A549 (cell line): ENCODE measurements around the gene ZNF853. TPM values are rescaled to one million over a fixed set of nuclear protein-coding genes. Genes with fewer than 3 reads are reported as not detected.

Experiments used
- ATAC-seq, 2 experiments: fragments of 200-7000 bp in 1 of 2; fragments of >200 bp in 1 of 2; cut with Nextera tagmentation in 1 of 2; cut with Tn5 transposase in 1 of 2; 3 replicates each; pipeline versions ENCODE4 v1.8.0 to v1.9.1; 2018 to 2020; ENCODE audit warnings: mild to moderate bottlenecking in 1 of 2, moderate library complexity in 1 of 2
- CTCF ChIA-PET: fragments of 300-600 bp; sonication (Branson Sonifier 250); formaldehyde crosslinking; extraction: SDS; loops from one replicate; lab custom pipeline; 2021; ENCODE audit warnings: antibody characterized with exemption, inconsistent platforms; lab: Yijun Ruan, JAX
- POLR2A ChIA-PET: fragments of 350-600 bp; formaldehyde crosslinking; extraction: SDS; loops from one replicate; lab custom pipeline; 2021; ENCODE audit warnings: antibody characterized with exemption, inconsistent platforms; lab: Yijun Ruan, JAX
- DNase-seq, 2 experiments: peaks; one replicate each; pipeline versions ENCODE4 v3.0.0 to v3.0.0-alpha.2; 2011 to 2016; ENCODE audit warnings: low read depth in 1 of 2, low spot score in 1 of 2
- FAIRE-seq: peaks from 2 replicates; lab custom pipeline; 2011; peaks lifted over from hg19 to GRCh38; lab: Jason Lieb, UNC
- H3K27ac ChIP-seq, 2 experiments: fragments of >200 bp; sonication (Bioruptor Twin); formaldehyde crosslinking; 3 replicates each; pipeline ENCODE4 v1.5.1; 2016 to 2017
- H3K4me1 ChIP-seq: fragments of >200 bp; sonication (Bioruptor Twin); formaldehyde crosslinking; 3 replicates; pipeline ENCODE4 v1.6.1; 2016
- H3K4me2 ChIP-seq: fragments of >200 bp; sonication (Bioruptor Twin); formaldehyde crosslinking; 3 replicates; pipeline ENCODE4 v1.6.1; 2016
- H3K4me3 ChIP-seq: fragments of >200 bp; sonication (Bioruptor Twin); formaldehyde crosslinking; 3 replicates; pipeline ENCODE4 v1.5.1; 2016
- H3K9me3 ChIP-seq: fragments of >200 bp; sonication (Bioruptor Twin); formaldehyde crosslinking; 3 replicates; pipeline ENCODE4 v1.6.1; 2016
- ATOH8 ChIP-seq: fragments of 250-450 bp; sonication (Bioruptor Pico); IDR thresholded peaks from 2 replicates; pipeline ENCODE4 v1.5.0; 2020; ENCODE audit warnings: low read depth, mild to moderate bottlenecking, moderate library complexity
- BCL3 ChIP-seq: fragments of >200 bp; sonication (Bioruptor Twin); formaldehyde crosslinking; IDR thresholded peaks from 3 replicates; pipeline ENCODE4 v1.6.1; 2016
- CEBPB ChIP-seq, 2 experiments: fragments of >200 bp in 1 of 2; sonication (Bioruptor Twin) in 1 of 2; formaldehyde crosslinking in 1 of 2; IDR thresholded peaks; 2 replicates each; pipeline ENCODE4 v1.6.1; 2012 to 2016
- CHD2 ChIP-seq: fragments of 150-350 bp; IDR thresholded peaks from 2 replicates; pipeline ENCODE4 v1.6.1; 2014; ENCODE audit warnings: low read length; ENCODE audit not compliant: partially characterized antibody
- FOSB ChIP-seq: fragments of 250-450 bp; sonication (Bioruptor Pico); IDR thresholded peaks from 2 replicates; pipeline ENCODE4 v1.5.0; 2020; ENCODE audit warnings: mild to moderate bottlenecking, moderate library complexity
- FOSL2 ChIP-seq, 2 experiments: fragments of 450-650 bp in 1 of 2; fragments of >200 bp in 1 of 2; sonication (Bioruptor Twin) in 1 of 2; formaldehyde crosslinking; IDR thresholded peaks; 2 replicates each; pipeline versions ENCODE4 v1.5.0 to v1.6.1; 2016 to 2020; ENCODE audit warnings: mild to moderate bottlenecking in 1 of 2, moderate library complexity in 1 of 2
- HEYL ChIP-seq: fragments of 250-450 bp; sonication (Bioruptor Pico); IDR thresholded peaks from 2 replicates; pipeline ENCODE4 v1.8.0; 2021; ENCODE audit warnings: mild to moderate bottlenecking, moderate library complexity
- HOXB13 ChIP-seq: fragments of 250-450 bp; sonication (Bioruptor Pico); IDR thresholded peaks from 2 replicates; pipeline ENCODE4 v1.5.0; 2020; ENCODE audit warnings: low read depth, mild to moderate bottlenecking, moderate library complexity
- JUN ChIP-seq, 2 experiments: fragments of >200 bp; sonication (Bioruptor Twin); formaldehyde crosslinking; IDR thresholded peaks; 2 replicates in 1 of 2; 3 replicates in 1 of 2; pipeline ENCODE4 v1.6.1; 2016 to 2017
- JUNB ChIP-seq: fragments of >200 bp; sonication (Bioruptor Twin); formaldehyde crosslinking; IDR thresholded peaks from 2 replicates; pipeline ENCODE4 v1.6.1; 2016
- KDM1A ChIP-seq: fragments of 200-600 bp; sonication (generic); IDR thresholded peaks from 2 replicates; pipeline ENCODE4 v1.6.1; 2016; ENCODE audit warnings: low read depth, mild to moderate bottlenecking
- KDM5A ChIP-seq: fragments of 200-600 bp; sonication (generic); IDR thresholded peaks from 2 replicates; pipeline ENCODE4 v1.6.1; 2016; ENCODE audit warnings: antibody characterized with exemption, mild to moderate bottlenecking
- MAFK ChIP-seq: fragments of 450-650 bp; IDR thresholded peaks from 2 replicates; pipeline ENCODE4 v1.6.1; 2014; ENCODE audit not compliant: partially characterized antibody
- MAZ ChIP-seq: fragments of 150-350 bp; IDR thresholded peaks from 2 replicates; pipeline ENCODE4 v1.6.1; 2014; ENCODE audit warnings: antibody characterized with exemption, low read depth, low read length, borderline replicate concordance
- MYC ChIP-seq: IDR thresholded peaks from 2 replicates; pipeline ENCODE4 v1.6.1; 2012; ENCODE audit warnings: mild to moderate bottlenecking, inconsistent platforms, low read length, improper control_type of control experiment, borderline replicate concordance
- RARB ChIP-seq: fragments of 250-450 bp; sonication (Bioruptor Pico); IDR thresholded peaks from 2 replicates; pipeline ENCODE4 v1.8.0; 2021; ENCODE audit warnings: mild to moderate bottlenecking, moderate library complexity
- RFX5 ChIP-seq: fragments of 450-650 bp; IDR thresholded peaks from 2 replicates; pipeline ENCODE4 v1.7.1; 2014; ENCODE audit warnings: antibody characterized with exemption, mild to moderate bottlenecking, moderate library complexity
- RNF2 ChIP-seq: fragments of 200-600 bp; sonication (generic); IDR thresholded peaks from 2 replicates; pipeline ENCODE4 v1.6.1; 2016; ENCODE audit warnings: low read depth, mild to moderate bottlenecking, antibody characterized with exemption, moderate library complexity, borderline replicate concordance
- TFCP2L1 ChIP-seq: fragments of 250-450 bp; sonication (Bioruptor Pico); IDR thresholded peaks from 2 replicates; pipeline ENCODE4 v1.5.0; 2021; ENCODE audit warnings: mild to moderate bottlenecking
- ZC3H11A ChIP-seq: fragments of 450-650 bp; IDR thresholded peaks from 2 replicates; pipeline ENCODE4 v1.6.1; 2014; ENCODE audit warnings: antibody characterized with exemption, mild to moderate bottlenecking
- WGBS: methylation state at CpG from one replicate; pipeline ENCODE4 v1.1.6; 2017; ENCODE audit errors: missing lambda C conversion rate; 5-methylcytosine and 5-hydroxymethylcytosine counted together
- polyA plus RNA-seq, 4 experiments: library from polyadenylated mRNA; depleted of rRNA in 3 of 4; stranded (reverse); fragments of >200 nt; fragmentation: RNase III in 1 of 4; extraction: RNeasy Plus Mini Kit Qiagen cat#74134 plus additional on column Dnase treatment in 1 of 4; gene quantifications; 2 replicates in 3 of 4; 3 replicates in 1 of 4; pipeline ENCODE4 v1.2.3, GENCODE V29; 2011 to 2017
- TF ChIP-seq, protein P1 (sequence below): fragments of >200 bp; sonication (Bioruptor Twin); formaldehyde crosslinking; IDR thresholded peaks from 3 replicates; pipeline ENCODE4 v1.5.1; 2016

The ZNF853 gene
- polyA plus RNA-seq, 2 of the 4 experiments (the other 2 are of a cell fraction): 1.8 to 2.2 TPM

- Histone ChIP-seq H3K4me3 (no peak overlapping the region), H3K4me1 (no peaks in the 10 kb centered on the region), H3K4me2 (no peak overlapping the region), H3K27ac (no peak overlapping the region), H3K9me3 (peaks cover 6% of the 10 kb centered on the region; the same call in 2 of the 3 replicates)
- ATAC-seq (no peak), FAIRE-seq (no peak), DNase-seq (no peak)
- CTCF ChIA-PET: no interaction called here
- POLR2A ChIA-PET: no interaction called here
- TF ChIP-seq KDM1A (no peak), CHD2 (no peak), MAFK (no peak), RFX5 (no peak), ZC3H11A (no peak)
- 97% methylated on average over 6 of the region's 8 CpGs for WGBS
These were observed 31.7 kb downstream of the ZNF853 start for GRCh38 chr7:6647080-6647479.

DNA sequence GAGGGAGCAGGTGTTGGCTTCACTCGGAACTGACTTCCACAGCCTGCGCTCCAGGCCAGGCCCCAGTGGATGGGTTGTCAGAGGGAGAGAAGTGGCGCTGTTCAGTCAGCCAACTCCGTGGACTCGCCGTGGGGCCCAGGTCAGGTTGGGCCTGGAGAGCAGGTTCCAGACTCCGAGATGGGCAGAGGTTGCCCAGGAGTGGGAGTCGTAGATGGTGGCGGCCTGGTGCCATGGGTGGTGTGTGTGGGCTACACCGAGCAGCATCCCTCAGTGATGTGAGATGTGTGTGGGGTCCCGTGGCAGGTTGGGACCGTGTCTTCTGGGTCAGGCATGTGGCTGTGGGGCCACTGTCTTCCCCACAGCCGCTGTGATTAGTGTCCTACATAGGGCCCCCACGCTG lies 32.1 kb downstream of the ZNF853 start:
- FAIRE-seq (no peak), DNase-seq (no peak), ATAC-seq (no peak)
- POLR2A ChIA-PET: no interaction called here
- H3K4me2 ChIP-seq: no peak overlapping the region
- no peak overlapping the region for H3K27ac ChIP-seq
- no peaks in the 10 kb centered on the region for H3K4me1 ChIP-seq
- TF ChIP-seq JUN (IDR thresholded peaks at IDR 0.05) (no peak), HOXB13 (CRISPR knock-in tag) (no peak), KDM5A (no peak), TFCP2L1 (CRISPR knock-in tag) (no peak), MAZ (no peak), KDM1A (no peak), CEBPB (IDR thresholded peaks at IDR 0.05) (no peak), BCL3 (no peak), RFX5 (no peak), RNF2 (no peak), RARB (CRISPR knock-in tag) (no peak), JUNB (no peak), HEYL (CRISPR knock-in tag) (no peak), ATOH8 (no peak), FOSL2 (IDR thresholded peaks at IDR 0.05) (no peak), FOSL2 (CRISPR knock-in tag; IDR thresholded peaks at IDR 0.05) (no peak), MYC (no peak), FOSB (CRISPR knock-in tag) (no peak)
- TF ChIP-seq, protein P1, sequence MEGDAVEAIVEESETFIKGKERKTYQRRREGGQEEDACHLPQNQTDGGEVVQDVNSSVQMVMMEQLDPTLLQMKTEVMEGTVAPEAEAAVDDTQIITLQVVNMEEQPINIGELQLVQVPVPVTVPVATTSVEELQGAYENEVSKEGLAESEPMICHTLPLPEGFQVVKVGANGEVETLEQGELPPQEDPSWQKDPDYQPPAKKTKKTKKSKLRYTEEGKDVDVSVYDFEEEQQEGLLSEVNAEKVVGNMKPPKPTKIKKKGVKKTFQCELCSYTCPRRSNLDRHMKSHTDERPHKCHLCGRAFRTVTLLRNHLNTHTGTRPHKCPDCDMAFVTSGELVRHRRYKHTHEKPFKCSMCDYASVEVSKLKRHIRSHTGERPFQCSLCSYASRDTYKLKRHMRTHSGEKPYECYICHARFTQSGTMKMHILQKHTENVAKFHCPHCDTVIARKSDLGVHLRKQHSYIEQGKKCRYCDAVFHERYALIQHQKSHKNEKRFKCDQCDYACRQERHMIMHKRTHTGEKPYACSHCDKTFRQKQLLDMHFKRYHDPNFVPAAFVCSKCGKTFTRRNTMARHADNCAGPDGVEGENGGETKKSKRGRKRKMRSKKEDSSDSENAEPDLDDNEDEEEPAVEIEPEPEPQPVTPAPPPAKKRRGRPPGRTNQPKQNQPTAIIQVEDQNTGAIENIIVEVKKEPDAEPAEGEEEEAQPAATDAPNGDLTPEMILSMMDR: no peak
- H3K4me3 ChIP-seq: no peak overlapping the region
- WGBS: 98% methylated on average over 12 of the region's 14 CpGs
- H3K9me3 ChIP-seq: peaks cover 11% of the 10 kb centered on the region; the same call in 2 of the 3 replicates
- CTCF ChIA-PET: no interaction called here
